Sigmoid colon (tissue), 4 donors: ENCODE data around the gene FXR2.

Experiments
- EP300 ChIP-seq, 4 donors: sonication (generic); formaldehyde crosslinking; IDR thresholded peaks; one replicate each; pipeline ENCODE4 v1.6.1; 2017; ENCODE audit warnings: antibody characterized with exemption in 4 of 4
- POLR2A ChIP-seq, 2 donors: fragments of 450-650 bp; IDR thresholded peaks; one replicate each; pipeline ENCODE4 v1.6.1; 2016; ENCODE audit warnings: antibody characterized with exemption in 2 of 2, mild to moderate bottlenecking in 2 of 2, moderate library complexity in 2 of 2
- TF ChIP-seq, protein P1 (sequence below), 4 experiments: fragments of 450-650 bp in 3 of 4; fragments of 200-600 bp in 1 of 4; IDR thresholded peaks; one replicate each; pipeline ENCODE4 v1.5.1; 2016 to 2019; ENCODE audit warnings: antibody characterized with exemption in 4 of 4, mild to moderate bottlenecking in 3 of 4, moderate library complexity in 2 of 4

DNA sequence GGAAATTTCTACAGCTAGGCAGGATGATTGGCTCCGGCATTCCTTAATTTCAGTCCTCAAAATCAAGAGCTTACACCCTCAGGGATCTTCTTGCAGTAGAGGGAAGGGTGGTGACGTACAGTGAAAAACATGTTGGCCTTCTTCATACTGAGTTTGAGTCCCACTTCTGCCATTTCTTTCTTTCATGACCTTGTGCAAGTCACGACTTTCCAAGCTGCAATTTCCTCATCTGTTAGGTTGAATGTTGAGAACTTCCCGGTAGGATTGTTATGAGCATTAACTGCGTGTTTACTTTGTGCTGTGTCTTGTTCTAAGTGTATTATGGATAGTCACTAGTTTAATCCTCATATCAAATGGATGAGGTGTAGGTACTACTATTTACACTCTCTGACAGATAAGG lies 45.1 kb downstream of the FXR2 start:
- TF ChIP-seq, protein P1, sequence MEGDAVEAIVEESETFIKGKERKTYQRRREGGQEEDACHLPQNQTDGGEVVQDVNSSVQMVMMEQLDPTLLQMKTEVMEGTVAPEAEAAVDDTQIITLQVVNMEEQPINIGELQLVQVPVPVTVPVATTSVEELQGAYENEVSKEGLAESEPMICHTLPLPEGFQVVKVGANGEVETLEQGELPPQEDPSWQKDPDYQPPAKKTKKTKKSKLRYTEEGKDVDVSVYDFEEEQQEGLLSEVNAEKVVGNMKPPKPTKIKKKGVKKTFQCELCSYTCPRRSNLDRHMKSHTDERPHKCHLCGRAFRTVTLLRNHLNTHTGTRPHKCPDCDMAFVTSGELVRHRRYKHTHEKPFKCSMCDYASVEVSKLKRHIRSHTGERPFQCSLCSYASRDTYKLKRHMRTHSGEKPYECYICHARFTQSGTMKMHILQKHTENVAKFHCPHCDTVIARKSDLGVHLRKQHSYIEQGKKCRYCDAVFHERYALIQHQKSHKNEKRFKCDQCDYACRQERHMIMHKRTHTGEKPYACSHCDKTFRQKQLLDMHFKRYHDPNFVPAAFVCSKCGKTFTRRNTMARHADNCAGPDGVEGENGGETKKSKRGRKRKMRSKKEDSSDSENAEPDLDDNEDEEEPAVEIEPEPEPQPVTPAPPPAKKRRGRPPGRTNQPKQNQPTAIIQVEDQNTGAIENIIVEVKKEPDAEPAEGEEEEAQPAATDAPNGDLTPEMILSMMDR (IDR thresholded peaks at IDR 0.05), result no peak
- TF ChIP-seq POLR2A (IDR thresholded peaks at IDR 0.05), result no peak
- TF ChIP-seq EP300 (IDR thresholded peaks at IDR 0.05), result no peak
